ENCODE data around the gene CEP89.
"Not testable (repeated sequence)": the region's sequence is repeated elsewhere in the genome, so short reads cannot be mapped to it uniquely, and the experiment has no call there.

CEP89 gene

DNA sequence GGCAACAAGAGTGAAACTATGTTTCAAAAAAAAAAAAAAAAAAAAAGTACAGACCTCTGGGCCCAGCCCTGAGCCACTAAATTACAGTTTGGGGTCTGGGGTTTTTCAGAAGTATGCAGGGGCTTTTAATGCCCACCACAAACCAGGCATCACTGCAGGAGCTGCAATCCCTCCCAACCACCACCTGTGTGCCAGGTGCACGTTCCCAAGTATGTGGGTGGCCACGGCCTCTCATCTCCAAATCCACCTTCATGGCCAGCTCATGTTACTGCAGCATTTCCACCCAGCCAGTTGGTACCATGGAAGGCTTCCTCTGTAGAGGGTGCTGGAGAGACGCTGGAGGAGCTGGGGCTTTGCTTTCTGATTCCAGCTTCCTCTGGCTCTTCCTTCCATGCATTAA is 26.5 kb downstream of the CEP89 start:
- no peak for DNase-seq

- not testable (repeated sequence) for DNase-seq
These were observed 30.5 kb downstream of the CEP89 start for GRCh38 chr19:32941273-32941672.

DNA sequence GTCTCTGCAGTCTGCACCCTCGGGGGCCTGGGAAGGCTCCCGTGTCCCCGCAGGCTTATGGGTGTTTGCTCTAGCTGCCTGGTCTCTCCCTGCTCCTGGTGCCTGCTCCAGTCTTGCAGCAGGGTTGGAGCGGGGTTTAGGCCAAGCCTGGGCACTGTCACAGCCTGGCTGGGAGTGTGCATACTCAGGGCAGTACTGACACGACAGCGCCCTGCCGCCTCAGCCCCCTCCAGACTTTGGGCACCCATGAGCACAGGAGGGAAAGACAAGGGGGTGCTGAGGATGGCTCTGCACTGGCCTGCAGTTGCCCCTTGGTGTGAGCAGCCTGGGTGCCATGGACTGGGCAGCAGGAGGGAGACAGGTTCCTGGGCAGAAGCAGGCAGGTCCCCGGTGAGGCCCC is 35.7 kb downstream of the CEP89 start:
- DNase-seq, result no peak

GRCh38 chr19:32935629-32936028 is 36.1 kb downstream of the CEP89 start:
- no peak for DNase-seq

- DNase-seq, result no peak
These were observed 38.2 kb downstream of the CEP89 start for GRCh38 chr19:32933571-32933970.

DNA sequence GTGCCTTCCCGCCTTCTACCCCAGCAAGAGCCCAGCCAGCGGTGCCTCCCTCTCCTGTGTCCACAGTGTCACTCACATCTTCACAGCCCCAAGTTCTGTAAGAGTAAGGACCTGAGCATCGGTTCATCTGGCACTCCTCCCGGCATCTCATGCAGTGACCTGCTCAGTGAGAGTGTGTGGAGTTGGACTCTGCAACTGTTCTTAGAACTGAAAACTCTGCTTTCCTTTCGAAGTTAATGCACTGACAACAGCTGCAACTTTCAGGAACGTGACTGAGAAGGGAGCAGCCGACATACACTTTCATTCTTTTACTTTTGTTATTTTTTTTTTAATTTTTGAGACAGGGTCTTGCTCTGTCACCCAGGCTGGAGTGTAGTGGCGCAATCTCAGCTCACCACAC is 41.2 kb downstream of the CEP89 start:
- DNase-seq, result no peak

- no peak for DNase-seq
These were observed 43.0 kb downstream of the CEP89 start for GRCh38 chr19:32928806-32929205.

GRCh38 chr19:32924200-32924599 is 47.6 kb downstream of the CEP89 start:
- no peak for DNase-seq

DNA sequence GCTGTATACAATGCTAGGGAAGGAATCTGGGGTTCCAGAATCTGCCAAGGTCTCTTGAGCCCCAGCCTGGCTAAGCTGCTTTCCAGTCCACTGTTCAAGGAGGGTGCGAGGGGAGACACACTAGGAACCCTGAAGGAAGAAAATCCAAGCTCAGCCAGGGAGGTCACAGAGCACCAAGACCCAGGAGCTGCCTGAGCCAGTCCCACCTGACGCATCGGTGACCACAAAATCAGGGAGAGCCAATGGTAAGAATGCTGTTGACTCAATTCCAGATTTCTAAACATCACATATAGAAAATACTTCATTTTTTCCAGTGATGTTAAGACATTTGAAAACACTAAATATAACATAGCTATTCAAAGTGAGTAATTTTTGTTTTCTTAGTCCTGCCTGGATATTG is 50.1 kb downstream of the CEP89 start:
- DNase-seq, result no peak

DNA sequence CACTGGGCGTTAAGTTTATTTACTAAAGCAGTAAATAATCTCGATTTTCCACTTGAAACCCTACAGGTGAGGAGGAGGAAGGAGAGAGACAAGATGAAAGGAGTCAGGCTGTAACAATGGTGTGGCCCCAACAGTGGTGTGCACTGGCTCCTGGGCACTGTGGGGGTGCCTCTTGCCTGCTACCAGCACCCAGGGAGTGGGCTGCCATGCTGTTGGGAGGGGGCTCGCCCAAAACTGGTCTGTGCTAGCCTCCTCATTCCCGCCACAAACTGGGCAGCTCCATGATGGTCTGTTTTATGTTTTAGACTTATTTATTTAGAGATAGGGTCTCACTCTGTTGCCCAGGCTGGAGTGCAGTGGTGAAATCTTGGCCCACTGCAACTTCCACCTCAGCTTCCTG is 52.4 kb downstream of the CEP89 start:
- DNase-seq, result no peak

GRCh38 chr19:32917616-32917996 is 54.2 kb downstream of the CEP89 start:
- no peak for DNase-seq

GRCh38 chr19:32916969-32917615 is 54.7 kb downstream of the CEP89 start:
- DNase-seq, result no peak

DNA sequence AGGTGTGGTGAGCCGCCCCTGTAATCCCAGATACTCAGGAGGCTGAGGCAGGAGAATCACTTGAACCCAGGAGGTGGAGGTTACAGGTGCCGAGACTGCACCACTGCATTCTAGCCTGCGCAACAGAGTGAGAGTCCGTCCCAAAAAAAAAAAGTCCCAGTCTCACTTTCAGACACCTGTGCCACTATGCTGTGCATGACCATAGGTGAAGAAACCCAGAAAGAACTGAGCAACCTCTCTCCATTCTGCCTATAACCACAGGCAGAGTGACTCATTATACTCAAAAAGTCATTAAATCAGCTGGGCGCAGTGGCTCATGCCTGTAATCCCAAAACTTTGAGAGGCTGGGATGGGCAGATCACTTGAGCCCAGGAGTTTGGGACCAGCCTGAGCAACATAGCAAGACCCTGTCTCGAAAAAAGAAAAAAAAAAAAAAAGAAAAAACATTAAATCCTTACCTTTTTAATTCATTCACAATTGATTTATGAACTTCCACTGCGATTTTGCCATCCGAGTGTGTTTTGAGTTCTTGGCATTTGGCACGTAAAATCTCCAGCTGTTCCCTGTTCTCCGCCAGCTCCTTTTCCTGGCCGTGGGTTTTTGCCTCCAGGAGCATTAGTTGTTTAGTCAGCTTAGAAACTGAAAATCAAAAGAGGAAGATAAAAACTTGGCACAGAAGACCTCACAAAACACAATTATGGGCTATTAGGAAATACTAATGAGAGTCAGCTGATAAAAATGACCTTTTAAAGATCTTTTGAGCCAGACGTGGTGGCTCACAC is 56.7 kb downstream of the CEP89 start:
- no peak for DNase-seq

GRCh38 chr19:32911467-32911866 is 60.3 kb downstream of the CEP89 start:
- no peak for DNase-seq

DNA sequence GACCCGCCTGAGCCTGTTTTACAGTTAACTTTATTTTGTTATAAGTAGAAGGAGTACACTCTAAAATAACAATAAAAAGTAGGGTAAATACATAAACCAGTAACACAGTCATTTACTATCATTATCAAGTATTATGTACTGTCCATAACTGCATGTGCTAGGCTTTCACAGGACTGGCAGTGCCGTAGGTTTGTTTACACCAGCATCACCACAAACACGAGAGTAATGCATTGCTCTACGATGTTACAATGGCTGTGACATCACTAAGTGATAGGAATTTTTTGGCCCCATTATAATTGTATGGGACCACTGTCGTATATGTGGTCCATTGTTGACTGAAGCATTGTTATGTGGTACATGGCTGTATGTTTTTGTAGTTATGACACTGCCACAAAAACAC is 60.9 kb downstream of the CEP89 start:
- DNase-seq, result no peak

DNA sequence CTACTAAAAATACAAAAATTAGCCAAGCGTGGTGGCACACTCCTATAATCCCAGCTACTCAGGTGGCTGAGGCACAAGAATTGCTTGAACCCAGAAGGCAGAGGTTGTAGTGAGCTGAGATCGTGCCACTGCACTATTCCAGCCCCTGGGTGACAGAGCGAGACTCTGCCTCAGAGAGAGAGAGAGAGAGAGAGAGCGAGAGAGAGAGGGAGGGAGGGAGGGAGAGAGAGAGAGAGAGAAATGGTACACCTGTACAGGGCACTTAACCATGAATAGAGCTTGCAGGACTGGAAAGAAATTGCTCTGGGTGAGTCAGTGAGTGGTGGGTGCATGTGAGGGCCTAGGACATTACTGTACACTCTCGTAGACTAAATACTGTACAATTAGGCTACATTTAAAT is 61.7 kb downstream of the CEP89 start:
- DNase-seq, result no peak

GRCh38 chr19:32909257-32909656 is 62.5 kb downstream of the CEP89 start:
- no peak for DNase-seq

GRCh38 chr19:32908641-32909190 is 63.0 kb downstream of the CEP89 start:
- DNase-seq, result no peak

DNA sequence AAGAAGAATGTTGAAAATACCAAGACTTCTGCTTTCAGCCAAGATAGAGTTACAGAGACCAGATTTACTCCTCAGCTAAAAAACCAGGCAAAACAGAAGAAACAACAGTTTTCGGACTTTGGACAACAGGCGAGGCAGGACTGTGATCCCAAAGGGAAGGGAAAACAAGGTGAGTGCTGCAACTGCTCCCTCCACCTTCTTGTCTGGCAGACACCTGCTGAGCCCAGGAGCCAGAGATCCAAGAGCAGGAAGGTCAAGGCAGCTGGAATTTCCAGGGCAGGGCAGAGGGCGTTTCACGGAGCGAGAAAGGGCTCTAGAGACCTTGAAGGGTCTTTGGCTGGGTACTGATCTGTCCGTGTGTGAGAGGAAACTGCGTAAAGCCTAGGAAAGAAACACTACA is 69.3 kb downstream of the CEP89 start:
- DNase-seq, result no peak

- no peak for DNase-seq
These were observed 70.1 kb downstream of the CEP89 start for GRCh38 chr19:32901504-32902161.

GRCh38 chr19:32896516-32897214 is 75.1 kb downstream of the CEP89 start:
- DNase-seq, result no peak

DNA sequence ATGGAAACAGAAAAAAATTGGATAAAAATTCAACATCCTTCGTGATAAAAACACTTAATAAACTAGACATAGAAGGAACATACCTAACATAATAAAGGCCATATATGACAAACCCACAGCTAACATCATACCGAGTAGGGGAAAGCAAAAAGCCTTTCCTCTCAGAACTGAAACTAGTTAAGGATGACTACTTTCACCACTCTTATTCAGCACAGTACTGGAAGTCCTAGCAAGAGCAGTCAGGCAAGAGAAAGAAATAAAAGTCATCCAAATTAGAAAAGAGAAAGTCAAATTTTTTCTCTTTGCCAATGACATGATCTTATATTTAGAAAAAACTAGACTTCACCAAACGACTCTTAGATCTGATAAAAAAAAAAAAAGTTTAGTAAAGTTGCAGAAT is 76.4 kb downstream of the CEP89 start:
- DNase-seq, result no peak

- DNase-seq, result no peak
These were observed 80.1 kb downstream of the CEP89 start for GRCh38 chr19:32891609-32892008.
